K562 (cell line): ENCODE measurements around the gene CCR2. TPM values are rescaled to one million over a fixed set of nuclear protein-coding genes. Genes with fewer than 3 reads are reported as not detected.

Source experiments
- ARID2 ChIP-seq: fragments of 450-650 bp; IDR thresholded peaks from 2 replicates; pipeline ENCODE4 v1.6.1; 2017; ENCODE audit warnings: antibody characterized with exemption, mild to moderate bottlenecking
- ATF1 ChIP-seq, 2 experiments: fragments of 450-650 bp in 1 of 2; IDR thresholded peaks; 2 replicates each; pipeline ENCODE4 v1.6.1; 2016; ENCODE audit warnings: missing compliant biosample characterization in 1 of 2, missing genetic modification characterization in 1 of 2
- CEBPG ChIP-seq, 3 experiments: fragments of 200-800 bp in 1 of 3; sonication (Bioruptor generic) in 1 of 3; sonication (generic) in 1 of 3; formaldehyde crosslinking in 1 of 3; IDR thresholded peaks in 2 of 3; conservative IDR thresholded peaks in 1 of 3; 2 replicates each; pipeline versions ENCODE4 v1.6.1 to v1.8.0; 2016 to 2022; ENCODE audit warnings: missing compliant biosample characterization in 2 of 3, missing genetic modification characterization in 2 of 3, mild to moderate bottlenecking in 1 of 3, missing genetic modification reagents in 1 of 3
- ERF ChIP-seq: fragments of 450-650 bp; formaldehyde crosslinking; IDR thresholded peaks from 2 replicates; pipeline ENCODE4 v1.4.0; 2020; ENCODE audit warnings: mild to moderate bottlenecking, mixed read lengths
- KLF10 ChIP-seq: fragments of 250-450 bp; sonication (Bioruptor Pico); IDR thresholded peaks from 2 replicates; pipeline ENCODE4 v1.6.1; 2021; ENCODE audit warnings: matching md5 sums
- NFATC3 ChIP-seq: fragments of 450-650 bp; IDR thresholded peaks from 2 replicates; pipeline ENCODE4 v1.6.1; 2017; ENCODE audit warnings: mild to moderate bottlenecking
- NFIC ChIP-seq: fragments of 450-650 bp; IDR thresholded peaks from 2 replicates; pipeline ENCODE4 v1.6.1; 2017; ENCODE audit warnings: mild to moderate bottlenecking, inconsistent platforms
- POLR3G ChIP-seq: IDR thresholded peaks from 2 replicates; pipeline ENCODE4 v1.6.1; 2011; ENCODE audit not compliant: insufficient read length, insufficient replicate concordance; ENCODE audit errors: extremely low read depth
- PRPF4 ChIP-seq: fragments of 200-400 bp; formaldehyde crosslinking; IDR thresholded peaks from one replicate; pipeline ENCODE4 v1.6.1; 2017; ENCODE audit warnings: low read length, low read depth, mild to moderate bottlenecking; ENCODE audit not compliant: insufficient read depth, poor library complexity, severe bottlenecking
- RBM17 ChIP-seq: fragments of 200-400 bp; formaldehyde crosslinking; IDR thresholded peaks from 2 replicates; pipeline ENCODE4 v1.6.1; 2017; ENCODE audit warnings: low read depth, mild to moderate bottlenecking, low read length, borderline replicate concordance
- RHOXF2B ChIP-seq: fragments of 250-450 bp; sonication (Bioruptor Pico); conservative IDR thresholded peaks from 2 replicates; pipeline ENCODE4 v1.5.1; 2021
- SPI1 ChIP-seq: IDR thresholded peaks from 2 replicates; pipeline ENCODE4 v1.6.1; 2011; ENCODE audit warnings: low read depth, low read length, control low read depth, borderline replicate concordance
- ZNF551 ChIP-seq: fragments of 250-450 bp; sonication (Bioruptor Pico); IDR thresholded peaks from 2 replicates; pipeline ENCODE4 v1.5.0; 2021; ENCODE audit warnings: mild to moderate bottlenecking, moderate library complexity
- polyA plus RNA-seq, 8 experiments: library from polyadenylated mRNA; depleted of rRNA in 4 of 8; stranded (reverse) in 5 of 8; unstranded in 3 of 8; fragments of >200 nt; fragmentation: Nextera tagmentation in 2 of 8; fragmentation: Illumina TruSeq in 1 of 8; extraction: Ambion mirVana in 2 of 8; extraction: Trizol in 1 of 8; gene quantifications; 2 replicates each; pipeline versions ENCODE4 v1.2.1 to v1.2.3, GENCODE V29; 2011 to 2014; ENCODE audit warnings: inconsistent platforms in 1 of 8, missing spikeins in 1 of 8
- total RNA-seq, 7 experiments: library from RNA; depleted of rRNA in 6 of 7; stranded (reverse); fragments of >200 nt in 6 of 7; fragmentation: Illumina TruSeq in 2 of 7; extraction: Trizol in 2 of 7; gene quantifications; 2 replicates each; pipeline versions ENCODE4 v1.2.1 to v1.2.3, GENCODE V29; 2011 to 2021; ENCODE audit warnings: low replicate concordance in 1 of 7
- TF ChIP-seq, protein P1 (sequence below), 2 experiments: fragments of 450-650 bp; IDR thresholded peaks; 2 replicates each; pipeline ENCODE4 v1.6.1; 2016; ENCODE audit warnings: mild to moderate bottlenecking in 2 of 2, borderline replicate concordance in 1 of 2, low read depth in 1 of 2, moderate library complexity in 1 of 2
- TF ChIP-seq, protein P2 (sequence below): sonication (generic); formaldehyde crosslinking; IDR thresholded peaks from 2 replicates; pipeline ENCODE4 v1.8.0; 2022; ENCODE audit warnings: mild to moderate bottlenecking, missing genetic modification reagents
- TF ChIP-seq, protein P3 (sequence below): IDR thresholded peaks from 2 replicates; pipeline ENCODE4 v1.6.1; 2011; ENCODE audit not compliant: insufficient read length; ENCODE audit errors: extremely low read depth

CCR2 gene
- total and polyA plus RNA-seq, 9 of the 15 experiments (the other 6 are each of a cell fraction or from before 2014, with no cell fraction given), result not detected

DNA sequence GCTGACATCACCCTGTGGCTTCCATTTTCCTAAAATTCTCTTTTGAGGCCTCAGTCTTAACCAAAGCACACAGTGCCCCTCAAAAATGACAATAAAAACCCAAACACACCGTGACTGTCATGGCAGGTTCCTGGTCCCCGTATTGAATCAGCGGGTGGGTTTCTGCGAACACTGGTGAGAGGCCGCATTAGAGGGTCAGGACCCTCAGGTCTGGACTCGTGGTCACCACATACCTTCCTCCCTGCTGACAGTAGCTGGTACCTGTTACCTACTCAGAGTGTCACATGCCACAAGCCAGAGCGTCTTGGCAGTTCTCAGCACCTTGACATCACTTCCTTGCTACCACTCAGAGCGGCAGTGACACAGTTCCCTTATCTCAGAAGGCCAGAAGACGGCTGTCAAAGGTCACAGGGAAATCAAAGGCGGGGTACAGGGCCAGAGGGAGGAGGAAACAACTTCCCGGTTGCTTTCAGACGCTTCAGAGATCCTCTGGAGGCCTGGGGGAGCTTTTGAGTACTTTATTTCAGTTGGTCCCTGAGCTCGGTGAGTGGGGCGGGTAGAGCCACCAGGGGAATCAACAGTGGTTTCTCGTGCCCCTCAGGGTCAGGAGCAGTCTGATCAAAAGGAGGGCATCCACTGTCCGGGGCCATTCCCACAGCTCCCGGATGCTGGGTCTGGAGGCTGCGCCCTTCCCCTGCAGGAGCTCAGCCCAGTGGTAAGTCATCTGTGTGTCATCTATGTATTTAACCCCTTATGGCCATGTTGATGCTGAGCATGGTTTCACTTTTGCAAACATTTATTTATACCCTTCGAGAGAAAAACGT, 53.1 kb downstream of the CCR2 start, which contains the start of the genes CCR5AS and CCRL2 (continued):
- TF ChIP-seq, protein P1, sequence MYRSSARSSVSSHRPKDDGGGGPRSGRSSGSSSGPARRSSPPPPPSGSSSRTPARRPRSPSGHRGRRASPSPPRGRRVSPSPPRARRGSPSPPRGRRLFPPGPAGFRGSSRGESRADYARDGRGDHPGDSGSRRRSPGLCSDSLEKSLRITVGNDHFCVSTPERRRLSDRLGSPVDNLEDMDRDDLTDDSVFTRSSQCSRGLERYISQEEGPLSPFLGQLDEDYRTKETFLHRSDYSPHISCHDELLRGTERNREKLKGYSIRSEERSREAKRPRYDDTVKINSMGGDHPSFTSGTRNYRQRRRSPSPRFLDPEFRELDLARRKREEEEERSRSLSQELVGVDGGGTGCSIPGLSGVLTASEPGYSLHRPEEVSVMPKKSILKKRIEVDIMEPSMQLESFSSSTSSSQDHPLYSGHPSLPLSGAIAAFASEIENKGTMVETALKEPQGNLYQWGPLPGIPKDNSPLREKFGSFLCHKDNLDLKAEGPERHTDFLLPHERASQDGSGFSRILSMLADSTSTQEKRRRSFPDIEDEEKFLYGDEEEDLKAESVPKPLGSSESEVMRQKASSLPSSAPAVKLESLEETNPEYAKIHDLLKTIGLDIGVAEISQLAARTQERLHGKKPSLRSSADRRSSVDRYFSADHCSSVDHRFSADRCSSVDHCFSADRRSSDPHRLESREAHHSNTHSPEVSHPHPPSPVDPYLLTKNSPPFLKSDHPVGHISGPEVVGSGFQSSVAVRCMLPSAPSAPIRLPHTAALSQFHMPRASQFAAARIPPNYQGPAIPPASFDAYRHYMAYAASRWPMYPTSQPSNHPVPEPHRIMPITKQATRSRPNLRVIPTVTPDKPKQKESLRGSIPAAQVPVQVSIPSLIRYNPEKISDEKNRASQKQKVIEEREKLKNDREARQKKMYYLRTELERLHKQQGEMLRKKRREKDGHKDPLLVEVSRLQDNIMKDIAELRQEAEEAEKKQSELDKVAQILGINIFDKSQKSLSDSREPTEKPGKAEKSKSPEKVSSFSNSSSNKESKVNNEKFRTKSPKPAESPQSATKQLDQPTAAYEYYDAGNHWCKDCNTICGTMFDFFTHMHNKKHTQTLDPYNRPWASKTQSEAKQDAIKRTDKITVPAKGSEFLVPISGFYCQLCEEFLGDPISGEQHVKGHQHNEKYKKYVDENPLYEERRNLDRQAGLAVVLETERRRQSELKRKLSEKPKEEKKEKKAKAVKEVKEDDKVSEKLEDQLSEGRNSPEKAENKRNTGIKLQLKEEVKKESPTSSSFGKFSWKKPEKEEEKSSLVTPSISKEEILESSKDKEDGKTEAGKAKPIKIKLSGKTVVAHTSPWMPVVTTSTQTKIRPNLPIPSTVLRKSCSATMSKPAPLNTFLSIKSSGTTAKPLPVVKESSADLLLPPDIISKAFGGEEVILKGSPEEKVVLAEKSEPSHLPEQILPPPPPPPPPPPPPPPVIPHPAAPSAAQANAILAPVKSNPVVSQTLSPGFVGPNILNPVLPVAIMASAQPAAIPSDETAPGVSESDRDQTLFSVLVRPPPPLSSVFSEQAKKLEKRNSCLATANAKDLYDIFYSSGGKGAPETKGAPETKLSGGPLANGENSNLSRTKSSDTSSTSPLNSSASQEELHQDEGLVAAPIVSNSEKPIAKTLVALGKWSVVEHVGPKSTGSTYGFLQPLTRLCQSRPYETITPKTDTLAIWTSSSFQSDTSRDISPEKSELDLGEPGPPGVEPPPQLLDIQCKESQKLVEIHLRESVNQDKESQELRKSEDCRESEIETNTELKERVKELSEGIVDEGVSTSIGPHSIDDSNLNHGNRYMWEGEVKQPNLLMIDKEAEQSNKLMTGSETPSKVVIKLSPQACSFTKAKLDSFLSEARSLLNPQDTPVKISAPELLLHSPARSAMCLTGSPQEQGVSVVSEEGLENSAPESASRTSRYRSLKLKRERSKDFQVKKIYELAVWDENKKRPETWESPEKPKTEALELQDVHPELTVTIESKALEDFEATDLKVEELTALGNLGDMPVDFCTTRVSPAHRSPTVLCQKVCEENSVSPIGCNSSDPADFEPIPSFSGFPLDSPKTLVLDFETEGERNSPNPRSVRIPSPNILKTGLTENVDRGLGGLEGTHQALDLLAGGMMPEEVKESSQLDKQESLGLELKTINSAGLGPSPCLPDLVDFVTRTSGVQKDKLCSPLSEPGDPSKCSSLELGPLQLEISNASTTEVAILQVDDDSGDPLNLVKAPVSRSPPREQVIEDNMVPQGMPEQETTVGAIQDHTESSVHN (IDR thresholded peaks at IDR 0.05; ENCODE audit: borderline replicate concordance in 1 of 2, low read depth in 1 of 2), result peak in 1 of 2 experiments; percentile 83; a peak in 2 of 4 replicates
- no peak for TF ChIP-seq RBM17
- TF ChIP-seq ATF1 (CRISPR knock-in tag; IDR thresholded peaks at IDR 0.05), result no peak
- peak; percentile 94 for TF ChIP-seq ATF1 (tag; IDR thresholded peaks at IDR 0.05)
- peak; percentile 44; the same call in 1 of the 2 replicates for TF ChIP-seq CEBPG (CRISPR knock-in tag; IDR thresholded peaks at IDR 0.05)
- TF ChIP-seq CEBPG (tag; conservative IDR thresholded peaks at IDR 0.05 in 1 of 2, IDR thresholded peaks at IDR 0.05 in 1 of 2), result no peak
- no peak for TF ChIP-seq POLR3G
- TF ChIP-seq KLF10 (CRISPR knock-in tag), result no peak
- TF ChIP-seq SPI1, result peak; percentile 93
- TF ChIP-seq, protein P2, sequence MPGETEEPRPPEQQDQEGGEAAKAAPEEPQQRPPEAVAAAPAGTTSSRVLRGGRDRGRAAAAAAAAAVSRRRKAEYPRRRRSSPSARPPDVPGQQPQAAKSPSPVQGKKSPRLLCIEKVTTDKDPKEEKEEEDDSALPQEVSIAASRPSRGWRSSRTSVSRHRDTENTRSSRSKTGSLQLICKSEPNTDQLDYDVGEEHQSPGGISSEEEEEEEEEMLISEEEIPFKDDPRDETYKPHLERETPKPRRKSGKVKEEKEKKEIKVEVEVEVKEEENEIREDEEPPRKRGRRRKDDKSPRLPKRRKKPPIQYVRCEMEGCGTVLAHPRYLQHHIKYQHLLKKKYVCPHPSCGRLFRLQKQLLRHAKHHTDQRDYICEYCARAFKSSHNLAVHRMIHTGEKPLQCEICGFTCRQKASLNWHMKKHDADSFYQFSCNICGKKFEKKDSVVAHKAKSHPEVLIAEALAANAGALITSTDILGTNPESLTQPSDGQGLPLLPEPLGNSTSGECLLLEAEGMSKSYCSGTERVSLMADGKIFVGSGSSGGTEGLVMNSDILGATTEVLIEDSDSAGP (CRISPR knock-in tag), result 0 out of 2 replicates have a peak, but pooled peaks have one; percentile 16
- TF ChIP-seq, protein P3, sequence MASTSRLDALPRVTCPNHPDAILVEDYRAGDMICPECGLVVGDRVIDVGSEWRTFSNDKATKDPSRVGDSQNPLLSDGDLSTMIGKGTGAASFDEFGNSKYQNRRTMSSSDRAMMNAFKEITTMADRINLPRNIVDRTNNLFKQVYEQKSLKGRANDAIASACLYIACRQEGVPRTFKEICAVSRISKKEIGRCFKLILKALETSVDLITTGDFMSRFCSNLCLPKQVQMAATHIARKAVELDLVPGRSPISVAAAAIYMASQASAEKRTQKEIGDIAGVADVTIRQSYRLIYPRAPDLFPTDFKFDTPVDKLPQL, result no peak
- TF ChIP-seq ZNF551 (CRISPR knock-in tag), result no peak
- TF ChIP-seq NFATC3, result peak; percentile 8; the same call in 1 of the 2 replicates
- no peak for TF ChIP-seq ARID2
- TF ChIP-seq NFIC, result peak; percentile 88
- peak; percentile 91 for TF ChIP-seq RHOXF2B (CRISPR knock-in tag)
- TF ChIP-seq ERF (CRISPR knock-in tag), result peak; percentile 89
- no peak for TF ChIP-seq PRPF4
